ENCODE results near the gene APBA2. TPM values are rescaled to one million over a fixed set of nuclear protein-coding genes. Genes with fewer than 3 reads are reported as not detected.

The APBA2 gene
- total and polyA plus RNA-seq, 10 of the 15 experiments (the other 5 are each of a cell fraction or from before 2014, with no cell fraction given) = 0.06 to 0.26 (median 0.07) TPM; not detected in 7

DNA sequence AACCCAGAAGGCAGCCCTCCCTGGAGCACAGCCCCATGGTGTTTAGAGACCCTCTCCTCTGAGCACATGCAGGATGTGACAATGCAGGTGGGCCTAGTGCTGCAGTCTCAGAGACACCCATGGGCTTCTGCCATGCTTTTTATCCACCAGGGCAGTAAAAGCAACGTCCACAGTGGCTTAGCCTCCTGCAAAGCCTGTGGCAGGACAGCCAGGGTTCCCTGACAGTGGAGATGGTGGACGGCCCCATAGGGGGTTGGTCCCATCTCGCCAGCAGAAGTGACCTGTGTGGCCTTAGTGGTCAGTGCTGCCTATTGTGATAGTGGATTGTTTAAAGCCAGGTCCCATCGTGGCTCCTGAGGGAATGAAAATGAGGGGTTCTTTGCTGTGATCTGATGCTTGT is 46.6 kb downstream of the APBA2 start (continued):
- TF ChIP-seq TCF3 (IDR thresholded peaks at IDR 0.05; ENCODE audit: borderline replicate concordance, insufficient read depth, low read depth, low read length) (no peak), SMC3 (IDR thresholded peaks at IDR 0.05; ENCODE audit: borderline replicate concordance, low read length) (no peak)
- TF ChIP-seq, protein P1, sequence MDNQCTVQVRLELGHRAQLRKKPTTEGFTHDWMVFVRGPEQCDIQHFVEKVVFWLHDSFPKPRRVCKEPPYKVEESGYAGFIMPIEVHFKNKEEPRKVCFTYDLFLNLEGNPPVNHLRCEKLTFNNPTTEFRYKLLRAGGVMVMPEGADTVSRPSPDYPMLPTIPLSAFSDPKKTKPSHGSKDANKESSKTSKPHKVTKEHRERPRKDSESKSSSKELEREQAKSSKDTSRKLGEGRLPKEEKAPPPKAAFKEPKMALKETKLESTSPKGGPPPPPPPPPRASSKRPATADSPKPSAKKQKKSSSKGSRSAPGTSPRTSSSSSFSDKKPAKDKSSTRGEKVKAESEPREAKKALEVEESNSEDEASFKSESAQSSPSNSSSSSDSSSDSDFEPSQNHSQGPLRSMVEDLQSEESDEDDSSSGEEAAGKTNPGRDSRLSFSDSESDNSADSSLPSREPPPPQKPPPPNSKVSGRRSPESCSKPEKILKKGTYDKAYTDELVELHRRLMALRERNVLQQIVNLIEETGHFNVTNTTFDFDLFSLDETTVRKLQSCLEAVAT (IDR thresholded peaks at IDR 0.05) = no peak

DNA sequence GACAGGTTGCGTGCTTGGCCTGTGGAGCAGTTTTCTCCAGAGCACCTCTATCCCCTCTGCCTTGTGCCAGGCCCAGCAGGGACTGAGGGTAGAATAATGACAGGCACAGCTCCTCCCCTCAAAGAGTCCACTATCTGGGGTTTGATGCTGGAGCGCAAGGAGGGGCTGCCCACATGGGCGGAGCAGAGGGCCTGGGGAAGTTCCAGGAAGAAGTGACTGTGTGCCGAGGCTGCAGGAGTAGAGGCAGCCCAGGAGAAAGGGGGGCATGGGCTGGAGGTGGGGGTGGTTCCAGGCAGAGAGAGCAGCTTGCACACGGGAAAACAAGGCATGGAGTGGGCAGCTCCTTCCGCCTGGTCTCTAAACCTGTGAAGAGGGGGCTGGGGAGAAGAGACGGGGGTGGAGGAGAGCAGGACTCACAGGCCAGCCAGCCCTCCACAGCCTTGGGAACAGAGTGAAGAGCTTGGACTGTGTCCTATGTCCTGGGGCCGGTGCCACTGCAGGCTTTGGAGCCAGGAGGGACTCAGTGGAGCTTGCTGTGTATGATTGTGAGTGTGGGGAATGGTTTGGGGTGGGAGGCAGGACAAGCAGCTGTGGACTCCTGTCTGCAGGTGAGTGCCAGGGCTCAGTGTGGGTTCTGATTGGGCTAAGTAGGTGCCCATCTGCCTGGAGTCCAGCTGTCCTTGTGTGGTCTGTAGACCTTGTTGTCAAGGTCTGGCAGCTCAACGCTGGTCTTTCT is 48.1 kb downstream of the APBA2 start:
- SMC1A ChIA-PET (ENCODE audit: uncharacterized antibody, unreplicated experiment) = no interaction called here
- no peak for FAIRE-seq
- Histone ChIP-seq H4K20me1 (ENCODE audit: control insufficient read depth, insufficient read depth) (no peaks in the 10 kb centered on the region), H3K4me2 (ENCODE audit: control insufficient read depth, insufficient read depth) (no peak overlapping the region), H3K4me3 (no peak overlapping the region), H3K36me3 (ENCODE audit: control insufficient read depth in 2 of 2, insufficient read depth in 2 of 2, low read length in 1 of 2) (no peaks in the 10 kb centered on the region), H3K9me3 (replicated peaks; ENCODE audit: control insufficient read depth, insufficient read depth, low read length) (no peaks in the 10 kb centered on the region), H3K9ac (ENCODE audit: control insufficient read depth, insufficient read depth, low read length) (no peak overlapping the region), H2AFZ (ENCODE audit: control insufficient read depth, low read depth, low read length) (no peak overlapping the region), H3K79me2 (ENCODE audit: control insufficient read depth, insufficient read depth, low read length) (no peaks in the 10 kb centered on the region), H3K27me3 (replicated peaks in 1 of 2; ENCODE audit: control insufficient read depth in 2 of 2, insufficient read depth in 2 of 2, low read length in 1 of 2) (peaks cover 0 to 2% of the 10 kb centered on the region in 2 experiments; a peak in 1 of 4 replicates), H3K27ac (ENCODE audit: control insufficient read depth, insufficient read depth) (no peak overlapping the region), H3K4me1 (ENCODE audit: control insufficient read depth, insufficient read depth, low read length) (no peaks in the 10 kb centered on the region)
- TF ChIP-seq LARP7 (IDR thresholded peaks at IDR 0.05) = no peak
- TF ChIP-seq YBX1 (IDR thresholded peaks at IDR 0.05) = no peak
- no peak for TF ChIP-seq TBL1XR1 (IDR thresholded peaks at IDR 0.05; ENCODE audit: low read depth, low read length)
- no peak for TF ChIP-seq TCF7 (IDR thresholded peaks at IDR 0.05; ENCODE audit: borderline replicate concordance)
- no peak for TF ChIP-seq GATAD2B (conservative IDR thresholded peaks at IDR 0.05; ENCODE audit: low read depth)
- TF ChIP-seq STAT3 (IDR thresholded peaks at IDR 0.05; ENCODE audit: low read depth, low read length) = no peak
- TF ChIP-seq, protein P2, sequence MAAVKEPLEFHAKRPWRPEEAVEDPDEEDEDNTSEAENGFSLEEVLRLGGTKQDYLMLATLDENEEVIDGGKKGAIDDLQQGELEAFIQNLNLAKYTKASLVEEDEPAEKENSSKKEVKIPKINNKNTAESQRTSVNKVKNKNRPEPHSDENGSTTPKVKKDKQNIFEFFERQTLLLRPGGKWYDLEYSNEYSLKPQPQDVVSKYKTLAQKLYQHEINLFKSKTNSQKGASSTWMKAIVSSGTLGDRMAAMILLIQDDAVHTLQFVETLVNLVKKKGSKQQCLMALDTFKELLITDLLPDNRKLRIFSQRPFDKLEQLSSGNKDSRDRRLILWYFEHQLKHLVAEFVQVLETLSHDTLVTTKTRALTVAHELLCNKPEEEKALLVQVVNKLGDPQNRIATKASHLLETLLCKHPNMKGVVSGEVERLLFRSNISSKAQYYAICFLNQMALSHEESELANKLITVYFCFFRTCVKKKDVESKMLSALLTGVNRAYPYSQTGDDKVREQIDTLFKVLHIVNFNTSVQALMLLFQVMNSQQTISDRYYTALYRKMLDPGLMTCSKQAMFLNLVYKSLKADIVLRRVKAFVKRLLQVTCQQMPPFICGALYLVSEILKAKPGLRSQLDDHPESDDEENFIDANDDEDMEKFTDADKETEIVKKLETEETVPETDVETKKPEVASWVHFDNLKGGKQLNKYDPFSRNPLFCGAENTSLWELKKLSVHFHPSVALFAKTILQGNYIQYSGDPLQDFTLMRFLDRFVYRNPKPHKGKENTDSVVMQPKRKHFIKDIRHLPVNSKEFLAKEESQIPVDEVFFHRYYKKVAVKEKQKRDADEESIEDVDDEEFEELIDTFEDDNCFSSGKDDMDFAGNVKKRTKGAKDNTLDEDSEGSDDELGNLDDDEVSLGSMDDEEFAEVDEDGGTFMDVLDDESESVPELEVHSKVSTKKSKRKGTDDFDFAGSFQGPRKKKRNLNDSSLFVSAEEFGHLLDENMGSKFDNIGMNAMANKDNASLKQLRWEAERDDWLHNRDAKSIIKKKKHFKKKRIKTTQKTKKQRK (IDR thresholded peaks at IDR 0.05; ENCODE audit: low read depth, low read length) = no peak
- TF ChIP-seq SP1 (IDR thresholded peaks at IDR 0.05; ENCODE audit: low read depth, low read length) = no peak
- POLR2A ChIA-PET = no interaction called here
- RAD21 ChIA-PET (ENCODE audit: unreplicated experiment) = no interaction called here
- no TSS peak for BruUV-seq (replicated peaks)
- 10% methylated on average over 9 of the region's 9 CpGs for WGBS (ENCODE audit: insufficient coverage, insufficient replicate concordance, low lambda C conversion rate, missing lambda C conversion rate)
- DNase-seq (ENCODE audit: low read depth, low spot score) = no peak
- ATAC-seq = no peak
- intact Hi-C loops (cut with micrococcal nuclease; ENCODE audit: unreplicated experiment) (loop anchor here (2.0 kb wide), 1 partner anchor 41 kb away; no protein-coding TSS in a partner anchor), in situ Hi-C loops (cut with MboI) (no loop called here)
- CTCF ChIA-PET = interaction anchor here (1.0 kb wide), 1 partner anchor 31 kb away, joined by 3 read pairs; no protein-coding TSS in a partner anchor
